Activated CD4-positive, alpha-beta T cell treated with anti-CD3 and anti-CD28 coated beads for 24 hours (primary cell): ENCODE data around the gene FAM83F.
A peak's percentile ranks its signal among the peaks of the same experiment; 100 is the strongest.
"Not testable (repeated sequence)": the region's sequence is repeated elsewhere in the genome, so short reads cannot be mapped to it uniquely, and the experiment has no call there.

Experiments
- DNase-seq, 2 donors: peaks; one replicate each; pipeline ENCODE4 v3.0.0-alpha.2; 2020; ENCODE audit warnings: low read depth in 2 of 2

Gene FAM83F

DNA sequence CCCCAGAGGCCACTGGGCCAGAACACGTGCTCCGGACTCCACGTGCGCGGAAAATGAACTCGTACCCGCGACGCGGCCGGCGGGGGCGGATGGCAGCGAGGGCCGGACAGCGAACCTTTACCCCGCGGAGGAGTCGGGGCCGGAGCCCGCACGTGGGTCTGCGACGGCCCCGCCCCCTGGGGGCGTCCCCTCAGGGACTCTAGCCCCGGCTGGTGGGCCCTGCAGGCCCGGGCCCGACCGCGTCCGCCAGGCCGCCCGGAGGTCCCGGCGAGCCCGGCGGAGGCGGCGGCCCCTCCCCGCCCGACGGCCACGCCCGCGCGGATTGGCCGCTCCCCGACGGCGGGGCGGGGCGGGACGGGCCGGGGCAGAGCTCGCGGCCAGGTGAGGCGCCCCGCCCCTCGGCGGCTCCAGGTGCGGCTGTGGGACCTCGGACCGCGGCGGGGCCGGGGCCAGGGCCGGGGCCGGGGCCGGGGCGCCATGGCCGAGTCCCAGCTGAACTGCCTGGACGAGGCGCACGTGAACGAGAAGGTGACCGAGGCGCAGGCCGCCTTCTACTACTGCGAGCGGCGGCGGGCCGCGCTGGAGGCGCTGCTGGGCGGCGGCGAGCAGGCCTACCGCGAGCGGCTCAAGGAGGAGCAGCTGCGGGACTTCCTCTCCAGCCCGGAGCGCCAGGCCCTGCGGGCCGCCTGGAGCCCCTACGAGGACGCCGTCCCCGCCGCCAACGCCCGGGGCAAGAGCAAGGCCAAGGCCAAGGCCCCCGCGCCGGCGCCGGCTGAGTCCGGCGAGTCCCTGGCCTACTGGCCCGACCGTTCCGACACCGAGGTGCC, at the start of gene FAM83F:
FAM83F (plus strand) TSS at position 389 of the 827 bp plus-strand sequence; CDS start at position 478, 89 bp downstream.
- DNase-seq: no peak

DNA sequence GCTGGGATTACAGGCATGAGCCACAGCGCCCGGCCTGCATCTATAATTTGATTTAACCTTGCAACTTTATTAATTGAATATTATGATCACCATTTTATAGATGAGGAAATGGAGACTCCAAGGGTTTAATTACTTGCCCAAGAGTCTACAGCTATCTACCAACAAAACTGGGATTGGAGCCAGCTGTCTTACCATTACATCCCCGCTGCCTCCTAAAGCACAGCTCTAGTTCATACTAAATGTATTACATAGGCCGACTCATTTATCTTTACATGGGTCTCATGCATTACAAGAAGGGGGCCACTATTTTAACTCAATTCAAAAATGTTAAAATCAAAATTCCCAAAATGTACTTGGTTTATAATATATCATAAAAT, 48.6 kb upstream of the FAM83F start:
- no peak for DNase-seq

DNA sequence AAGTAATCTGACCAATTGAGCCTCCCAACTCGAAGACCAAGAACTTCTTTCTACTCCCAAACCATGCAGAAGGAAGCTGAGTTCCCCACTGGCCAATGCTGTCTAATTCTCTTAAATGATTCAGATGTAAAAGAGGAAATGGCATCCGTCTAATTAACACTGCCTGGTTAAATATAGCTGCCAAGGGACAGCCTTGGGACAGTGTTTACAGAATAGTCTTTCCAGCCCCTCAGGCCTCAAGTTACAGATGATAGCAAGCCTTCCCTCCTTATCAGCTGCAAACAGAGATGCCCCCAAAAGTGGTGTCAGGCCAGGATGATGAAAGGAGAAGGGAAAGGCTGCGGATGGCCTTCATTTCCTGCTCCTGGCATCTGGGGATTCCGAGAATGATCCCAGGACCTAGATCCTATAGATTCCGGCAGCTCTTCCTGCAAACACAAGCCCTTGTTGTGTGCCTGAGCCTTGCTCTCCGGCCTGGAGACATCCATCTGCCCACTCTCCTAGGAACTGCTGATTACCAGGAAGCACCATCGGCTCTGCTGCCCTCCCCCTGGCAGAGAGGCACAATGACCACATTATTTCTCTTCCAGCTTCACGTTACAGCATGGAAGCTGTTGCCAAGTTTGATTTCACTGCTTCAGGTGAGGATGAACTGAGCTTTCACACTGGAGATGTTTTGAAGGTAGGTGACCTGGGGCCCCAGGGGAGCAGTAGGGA, 48.1 kb upstream of the FAM83F start:
- DNase-seq: no peak

DNA sequence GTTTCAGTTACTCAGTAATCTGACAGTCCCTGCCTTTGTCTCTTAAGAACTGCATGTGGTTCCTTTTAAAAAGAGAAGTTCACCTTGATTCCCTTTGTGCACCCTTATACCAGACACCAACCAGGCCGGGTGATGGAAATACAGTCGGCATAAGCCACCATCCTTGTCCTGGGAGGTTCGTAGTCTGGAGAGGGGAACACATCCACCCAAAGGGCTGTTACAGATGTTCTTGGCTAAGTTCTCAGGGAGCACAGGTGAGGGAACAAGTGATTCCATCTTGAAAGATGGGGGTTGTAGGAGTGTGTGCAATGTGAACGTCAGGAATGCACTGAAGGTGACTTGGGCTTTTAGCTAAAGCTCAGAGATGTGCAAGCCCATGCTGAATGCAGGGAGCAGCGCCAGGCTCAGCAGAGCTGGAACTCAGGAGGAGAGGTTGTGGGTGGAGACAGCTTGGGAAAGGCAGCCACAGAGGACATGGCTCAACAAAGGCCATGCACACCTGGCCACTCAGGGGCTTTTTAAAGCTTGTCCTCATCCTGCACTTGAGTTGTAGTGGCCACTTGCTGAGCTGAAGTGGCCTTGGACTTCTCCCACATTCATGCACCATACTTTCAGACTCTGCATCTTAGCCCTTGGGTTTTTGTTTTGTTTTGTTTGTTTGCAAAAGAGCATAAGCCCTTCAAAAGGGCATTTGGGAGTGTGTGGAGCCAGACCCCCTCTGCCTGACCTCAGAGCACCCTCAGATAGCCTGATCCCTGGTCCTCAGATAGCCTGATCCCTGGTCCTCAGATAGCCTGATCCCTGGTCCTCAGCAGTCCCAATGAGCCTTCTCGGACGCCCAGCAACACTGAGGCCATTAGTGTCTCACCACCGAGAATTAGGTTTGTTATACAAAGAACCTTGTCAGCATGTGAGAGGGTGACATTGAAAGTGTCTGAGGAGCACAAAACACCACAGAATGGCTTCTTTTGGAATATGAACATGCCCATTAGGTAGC, 47.2 kb upstream of the FAM83F start:
- DNase-seq: no peak

DNA sequence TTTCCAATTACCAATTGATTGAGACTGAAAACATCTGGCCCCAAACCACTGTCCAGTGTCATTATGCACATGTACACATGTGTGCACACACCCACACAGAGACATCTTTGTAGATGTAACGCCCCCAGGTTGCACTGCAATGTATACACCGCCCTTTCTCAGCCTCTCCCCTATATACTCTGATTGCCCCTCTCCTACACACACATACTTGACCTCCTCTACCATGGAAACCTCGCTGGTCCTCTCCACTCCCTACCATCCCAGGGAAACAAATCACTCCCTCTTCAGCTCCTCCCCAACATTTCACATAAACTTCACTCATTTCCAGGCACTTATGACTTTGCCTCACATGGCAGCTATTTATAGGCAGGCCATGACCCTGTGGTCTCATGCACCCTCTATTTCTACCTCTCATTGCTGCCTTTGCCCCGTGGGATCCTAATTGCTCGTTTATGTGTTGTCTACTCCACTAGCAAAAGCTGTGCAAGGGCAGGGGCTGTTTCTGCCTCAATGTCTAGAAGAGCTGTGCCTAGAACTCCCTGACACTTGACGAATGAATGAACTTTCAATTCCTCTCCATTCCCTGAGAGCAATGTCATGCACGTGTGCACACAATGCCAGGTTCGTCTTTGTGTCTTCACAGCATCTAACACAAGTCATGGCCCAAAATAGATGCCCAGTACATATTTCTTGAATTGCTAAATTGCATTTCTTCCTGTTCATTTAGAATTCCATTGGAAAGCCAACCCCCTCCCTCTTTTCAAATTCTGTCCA, 44.6 kb upstream of the FAM83F start:
- no peak for DNase-seq

DNA sequence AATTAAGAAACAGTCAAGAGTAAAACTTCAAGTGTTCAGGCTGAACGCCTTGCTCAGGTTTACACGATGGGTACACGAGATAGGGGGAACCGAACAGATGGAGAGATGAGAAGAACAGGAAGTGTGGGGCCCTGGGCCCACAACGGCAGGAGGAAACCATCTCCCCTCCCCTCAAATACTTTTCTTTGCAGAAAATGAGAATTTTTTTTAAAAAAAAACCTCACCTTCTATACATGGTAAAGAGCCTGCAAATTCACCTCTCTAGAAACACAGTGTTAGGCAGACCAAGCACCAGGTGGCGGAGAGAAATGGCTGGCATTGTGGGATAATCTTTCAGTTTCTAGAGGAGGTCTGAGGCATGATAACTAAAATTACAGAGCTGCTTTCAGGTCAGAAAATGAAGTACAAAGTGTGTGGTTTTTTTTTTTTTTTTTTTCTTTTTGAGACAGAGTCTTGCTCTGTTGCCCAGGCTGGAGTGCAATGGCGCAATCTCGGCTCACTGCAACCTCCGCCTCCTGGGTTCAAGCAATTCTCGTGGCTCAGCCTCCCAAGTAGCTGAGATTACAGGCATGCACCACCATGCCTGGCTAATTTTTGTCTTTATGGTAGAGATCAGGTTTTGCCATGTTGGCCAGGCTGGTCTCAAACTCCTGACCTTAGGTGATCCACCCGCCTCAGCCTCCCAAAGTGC, 43.0 kb upstream of the FAM83F start:
- not testable (repeated sequence) for DNase-seq

DNA sequence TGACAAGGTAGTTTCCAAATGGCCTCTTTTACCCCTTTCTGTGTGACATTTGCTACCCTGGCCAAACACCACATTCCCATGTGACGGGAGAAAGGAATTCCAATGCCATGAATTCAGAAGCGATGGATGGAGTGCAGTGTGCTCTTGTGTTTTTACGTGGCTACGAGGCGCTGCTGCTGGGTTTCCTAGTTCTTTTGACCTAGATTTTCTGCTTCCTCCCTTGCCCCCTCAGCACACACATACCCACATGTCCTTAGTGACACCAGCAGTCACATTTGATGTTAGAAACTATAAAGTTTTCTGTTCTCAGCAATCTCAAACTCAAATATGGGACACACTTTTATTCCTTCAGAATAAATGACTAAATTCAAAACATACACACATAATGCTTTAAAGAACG, 42.4 kb upstream of the FAM83F start:
- DNase-seq: no peak

DNA sequence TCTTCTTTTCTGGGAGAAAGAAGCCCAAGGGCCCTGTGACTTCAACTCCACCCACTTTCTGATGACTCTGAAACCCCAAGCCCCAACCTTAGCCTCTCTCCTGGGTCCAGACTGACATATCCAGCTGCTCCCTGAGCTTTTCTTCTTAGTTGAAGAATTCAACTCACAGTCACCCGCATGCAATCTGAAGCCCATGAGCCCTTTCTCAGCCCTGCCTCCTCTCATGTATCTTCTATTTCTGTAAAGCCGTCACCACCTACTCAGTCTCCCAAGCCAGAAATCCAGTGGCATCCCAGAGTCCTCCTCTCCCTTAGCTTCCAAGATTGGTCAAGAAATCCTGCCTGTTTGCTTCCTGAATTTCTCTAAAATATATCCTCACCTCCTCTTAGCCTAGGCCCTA, 41.7 kb upstream of the FAM83F start:
- no peak for DNase-seq

DNA sequence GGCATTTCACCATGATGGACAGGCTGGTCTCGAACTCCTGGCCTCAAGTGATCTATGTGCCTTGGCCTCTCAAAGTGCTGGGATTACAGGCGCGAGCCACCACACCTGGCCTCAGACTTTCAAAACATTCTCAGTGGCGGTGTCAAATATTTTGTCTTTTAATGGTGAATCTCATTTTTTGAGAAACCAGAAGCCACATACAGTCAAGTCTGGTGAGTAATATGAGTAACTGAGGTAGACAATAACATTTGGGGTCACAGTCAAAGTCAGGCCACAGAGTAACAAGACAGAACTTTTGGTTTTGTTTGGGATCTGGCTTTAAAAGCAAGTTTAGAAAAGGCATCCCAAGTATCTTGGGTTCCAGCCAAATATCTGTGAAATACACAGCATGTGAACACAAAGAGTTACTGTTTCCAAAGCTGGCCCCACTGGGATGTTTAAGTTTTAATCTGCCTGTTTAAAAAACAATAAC, 40.1 kb upstream of the FAM83F start:
- no peak for DNase-seq

DNA sequence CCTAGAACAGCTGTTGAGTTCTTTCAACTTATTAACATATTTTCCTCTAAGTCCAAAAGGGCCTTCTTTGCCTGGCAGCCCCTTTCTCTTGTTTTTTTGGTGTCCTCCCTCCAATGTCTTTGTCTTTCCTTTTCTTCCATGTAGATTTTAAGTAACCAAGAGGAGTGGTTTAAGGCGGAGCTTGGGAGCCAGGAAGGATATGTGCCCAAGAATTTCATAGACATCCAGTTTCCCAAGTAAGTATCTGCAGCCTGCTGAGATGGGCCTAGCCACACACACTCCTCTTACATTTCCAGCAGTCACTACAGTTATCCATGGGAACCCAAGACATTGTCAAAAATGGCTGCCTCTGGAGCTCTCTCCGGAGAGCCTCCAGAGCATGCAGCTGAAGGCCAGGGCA, 39.1 kb upstream of the FAM83F start:
- no peak for DNase-seq

DNA sequence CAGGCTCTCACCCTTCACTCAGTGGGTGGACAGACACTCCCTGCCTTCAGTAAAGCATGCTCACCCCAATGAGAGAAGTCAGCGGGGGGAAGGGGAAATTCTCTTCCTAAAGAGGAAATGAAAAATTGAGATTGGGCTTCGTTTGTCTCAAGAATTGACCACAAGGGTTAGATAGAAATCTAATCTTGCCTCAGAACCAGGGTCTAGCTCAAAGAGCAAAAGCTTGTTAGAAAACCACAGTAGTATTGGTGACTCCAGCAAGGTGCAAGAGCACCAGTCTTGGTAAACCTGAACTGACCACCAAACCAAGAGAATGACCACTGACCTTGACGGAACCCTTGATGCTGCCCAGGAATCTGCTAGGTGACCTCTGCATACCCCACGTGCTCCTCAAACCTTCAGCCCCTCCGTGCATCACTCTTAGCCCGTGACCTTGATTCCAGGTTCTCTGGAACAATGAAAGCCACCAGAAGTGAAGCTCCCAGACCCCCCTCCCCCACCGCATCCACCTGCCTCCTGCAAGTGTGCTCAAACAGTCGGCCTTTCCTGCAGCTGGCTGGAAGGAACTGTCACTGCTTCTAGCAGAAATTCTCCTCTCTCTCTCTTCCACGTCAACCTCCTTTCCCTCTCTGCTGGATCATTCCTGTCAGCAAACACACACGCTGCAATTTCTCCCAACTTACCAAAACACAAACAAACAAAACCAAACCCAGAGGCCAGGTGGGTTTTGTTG, 37.7 kb upstream of the FAM83F start:
- DNase-seq: no peak

DNA sequence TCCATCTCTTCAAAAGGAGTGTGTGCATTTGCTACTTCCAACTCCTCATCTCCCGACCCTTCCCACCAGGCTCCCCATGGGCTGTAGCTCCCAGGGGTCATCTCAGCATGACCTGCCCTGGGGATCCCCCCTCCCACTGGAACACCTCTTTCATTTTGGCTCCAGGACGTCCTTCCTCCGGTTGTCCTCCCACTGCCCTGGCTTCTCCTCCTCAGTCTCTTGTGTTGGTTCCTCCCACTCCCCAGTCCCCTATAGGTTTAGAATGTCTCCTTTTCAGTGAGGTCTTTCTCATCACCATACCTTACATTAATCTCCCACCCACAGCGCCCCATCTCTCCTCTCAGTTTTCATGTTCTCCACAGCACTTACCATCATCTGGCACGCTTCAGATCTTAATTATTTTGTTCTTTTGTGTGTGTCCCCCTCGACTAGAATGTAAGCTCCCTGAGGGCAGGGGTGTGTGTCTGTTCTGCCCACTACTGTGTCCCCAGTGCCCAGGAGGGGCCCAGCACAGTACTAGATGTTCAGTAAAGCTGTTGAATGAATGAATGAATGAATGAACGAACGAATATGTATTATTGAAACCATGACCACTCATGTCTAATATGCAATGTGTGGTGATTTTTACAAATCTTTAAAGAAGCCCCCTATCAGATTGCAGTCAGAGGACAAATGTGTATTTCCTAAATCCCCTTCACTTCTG, 36.6 kb upstream of the FAM83F start:
- DNase-seq: no peak

DNA sequence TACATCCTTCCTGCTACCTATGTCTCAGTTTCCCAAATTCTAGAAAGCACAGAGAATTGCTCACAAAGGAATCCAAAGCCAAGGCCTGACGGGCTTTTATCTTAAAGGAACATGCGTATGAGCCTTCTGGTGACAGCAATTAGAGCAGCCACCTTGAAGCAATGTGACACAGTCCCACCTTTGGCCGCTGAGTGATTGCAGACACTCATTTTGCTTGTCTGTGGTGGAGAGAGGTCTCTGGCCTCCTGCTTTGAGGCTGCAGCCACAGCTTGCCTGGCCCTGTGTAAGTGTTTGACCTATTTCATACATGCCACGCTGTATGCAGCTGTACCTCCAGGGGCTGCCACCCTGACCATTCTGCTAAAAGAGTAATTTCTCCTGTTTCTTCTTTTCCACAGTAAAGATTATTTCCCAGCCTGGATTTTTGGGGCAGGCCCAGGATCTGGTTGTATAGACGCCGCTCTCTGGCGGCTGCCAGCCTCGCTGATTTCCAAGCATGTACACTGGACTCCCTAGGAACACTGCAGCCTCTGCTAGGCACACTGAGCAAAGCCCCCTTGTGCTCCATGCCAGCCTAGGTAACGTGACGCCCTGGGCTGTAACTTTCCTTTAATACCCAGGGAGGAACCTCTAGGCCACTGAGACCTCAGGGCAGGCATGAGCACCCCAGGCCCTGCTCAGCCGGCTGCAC, 35.7 kb upstream of the FAM83F start:
- no peak for DNase-seq

DNA sequence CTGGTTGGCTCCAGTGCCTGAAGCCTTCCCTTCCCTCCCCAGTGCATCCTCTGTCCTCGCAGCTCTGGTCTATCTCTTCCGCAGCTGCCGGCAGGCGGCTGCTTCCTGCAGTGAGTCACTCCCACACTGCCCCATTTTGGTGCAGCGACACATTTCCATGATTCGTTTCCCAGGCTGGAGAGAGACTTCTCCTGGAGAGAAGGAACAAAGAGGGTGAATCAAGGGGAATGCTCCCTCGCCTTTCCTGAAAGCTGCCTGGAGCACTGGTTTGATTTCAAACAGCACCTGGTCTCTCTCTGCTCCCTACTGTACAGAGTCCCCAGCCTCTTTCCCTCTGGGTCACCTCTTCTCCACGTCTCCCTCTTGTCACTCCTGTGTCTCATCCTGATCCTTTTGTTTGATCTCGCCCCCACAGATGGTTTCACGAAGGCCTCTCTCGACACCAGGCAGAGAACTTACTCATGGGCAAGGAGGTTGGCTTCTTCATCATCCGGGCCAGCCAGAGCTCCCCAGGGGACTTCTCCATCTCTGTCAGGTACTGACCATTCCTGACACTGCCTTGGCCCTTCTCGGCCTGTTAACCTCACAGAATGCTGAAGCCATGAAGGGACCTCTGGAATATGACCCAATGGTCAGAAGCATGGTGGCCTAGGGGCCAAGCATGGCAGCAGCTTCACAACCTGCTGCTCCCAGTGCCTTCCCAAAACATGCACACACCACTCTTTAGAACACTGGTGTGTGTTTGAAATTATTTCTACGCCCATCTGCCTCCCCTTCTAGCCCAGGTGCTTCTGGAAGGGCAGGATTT, 34.9 kb upstream of the FAM83F start, which contains the start of gene TMA7B:
TMA7B (plus strand) TSS at position 758 of the 808 bp plus-strand sequence. CDS start 3,978 bp downstream, outside the sequence.
- no peak for DNase-seq

DNA sequence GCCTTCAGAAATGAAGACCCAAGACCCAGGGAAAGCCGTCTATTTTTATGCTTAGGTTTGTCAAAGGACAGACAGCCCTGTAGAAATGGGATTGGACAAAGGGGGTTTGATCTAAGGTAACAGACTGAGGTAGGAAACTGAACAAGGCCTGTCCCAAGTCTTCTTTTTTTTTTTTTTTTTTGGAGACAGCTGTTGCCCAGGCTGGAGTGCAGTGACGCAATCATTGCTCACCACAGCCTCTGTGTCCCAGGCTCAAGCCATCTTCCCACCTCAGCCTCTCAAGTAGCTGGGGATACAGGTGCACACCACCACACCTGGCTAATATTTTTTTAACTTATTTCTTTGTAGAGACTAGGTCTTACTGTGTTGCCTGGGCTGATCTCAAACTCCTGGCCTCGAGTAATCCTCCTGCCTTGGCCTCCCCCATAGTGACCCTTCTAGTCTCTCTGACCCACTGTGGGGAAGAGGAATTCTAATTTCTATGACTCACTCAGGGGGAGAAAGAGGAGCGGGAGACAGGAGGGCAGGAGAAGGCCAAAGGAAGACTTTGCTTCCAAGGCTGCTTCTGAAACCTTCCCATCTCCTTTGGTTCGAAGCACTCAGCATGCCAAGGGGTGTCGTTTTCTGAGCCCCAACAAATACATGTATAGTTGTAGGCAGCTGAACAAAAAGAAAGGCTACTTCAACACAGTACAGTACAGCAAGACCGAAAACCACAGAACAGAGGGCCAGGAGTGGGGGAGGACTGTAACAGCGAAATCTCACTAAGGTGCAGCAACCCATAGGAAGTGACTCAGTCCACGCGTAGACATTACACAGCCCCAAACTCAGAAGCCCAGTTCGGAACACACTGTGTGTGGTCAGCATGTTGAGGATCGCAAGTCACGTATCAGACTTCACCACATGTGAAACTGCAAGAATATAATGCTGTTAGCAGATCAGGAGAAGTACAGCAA, 33.7 kb upstream of the FAM83F start:
- DNase-seq: peak; percentile 47 to 49

DNA sequence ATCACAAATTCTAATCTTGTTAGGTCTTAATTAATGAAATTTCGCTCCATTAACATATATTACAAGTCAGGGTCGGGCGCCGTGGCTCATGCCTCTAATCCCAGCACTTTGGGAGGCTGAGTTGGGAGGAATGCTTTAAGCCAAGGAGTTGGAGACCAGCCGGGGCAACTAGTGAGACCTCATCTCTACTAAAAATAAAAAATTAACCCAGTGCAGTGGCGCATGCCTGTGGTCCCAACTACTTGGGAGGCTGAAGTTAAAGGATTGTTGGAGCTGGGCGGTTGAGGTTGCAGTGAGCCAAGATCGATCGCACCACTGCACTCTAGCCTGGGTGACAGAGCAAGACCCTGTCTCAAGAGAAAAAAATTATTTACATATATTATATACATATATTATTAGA, 32.7 kb upstream of the FAM83F start:
- DNase-seq: no peak
